ENCODE results near the gene BSND. TPM values are rescaled to one million over a fixed set of nuclear protein-coding genes. Genes with fewer than 3 reads are reported as not detected.

Gene BSND
- total RNA-seq, 1 donor from 2014 or later, result not detected

GRCh38 chr1:54967372-54967771, 31.4 kb upstream of the BSND start:
- H3K4me3 ChIP-seq (ENCODE audit: low read depth, low read length), result no peak overlapping the region
- no peak for DNase-seq (ENCODE audit: low read depth)
- TF ChIP-seq CTCF (conservative IDR thresholded peaks at IDR 0.05; ENCODE audit: low read depth, low read length), result no peak

- H3K4me3 ChIP-seq (ENCODE audit: low read depth, low read length), result no peak overlapping the region
- no peak for DNase-seq (ENCODE audit: low read depth)
- no peak for TF ChIP-seq CTCF (conservative IDR thresholded peaks at IDR 0.05; ENCODE audit: low read depth, low read length)
Measured at GRCh38 chr1:54968551-54968950, 30.2 kb upstream of the BSND start.

GRCh38 chr1:54969879-54970278, 28.9 kb upstream of the BSND start:
- H3K4me3 ChIP-seq (ENCODE audit: low read depth, low read length), result no peak overlapping the region
- no peak for TF ChIP-seq CTCF (conservative IDR thresholded peaks at IDR 0.05; ENCODE audit: low read depth, low read length)
- no peak for DNase-seq (ENCODE audit: low read depth)

- H3K4me3 ChIP-seq (ENCODE audit: low read depth, low read length), result no peak overlapping the region
- TF ChIP-seq CTCF (conservative IDR thresholded peaks at IDR 0.05; ENCODE audit: low read depth, low read length), result no peak
- no peak for DNase-seq (ENCODE audit: low read depth)
Measured at GRCh38 chr1:54970901-54971300, 27.8 kb upstream of the BSND start.

- DNase-seq (ENCODE audit: low read depth), result no peak
- H3K4me3 ChIP-seq (ENCODE audit: low read depth, low read length), result no peak overlapping the region
- TF ChIP-seq CTCF (conservative IDR thresholded peaks at IDR 0.05; ENCODE audit: low read depth, low read length), result no peak
Measured at GRCh38 chr1:54971317-54971791, 27.4 kb upstream of the BSND start.

GRCh38 chr1:54972436-54972835, 26.3 kb upstream of the BSND start:
- no peak for DNase-seq (ENCODE audit: low read depth)
- H3K4me3 ChIP-seq (ENCODE audit: low read depth, low read length), result no peak overlapping the region
- TF ChIP-seq CTCF (conservative IDR thresholded peaks at IDR 0.05; ENCODE audit: low read depth, low read length), result no peak

GRCh38 chr1:54973205-54973921, 25.4 kb upstream of the BSND start:
- TF ChIP-seq CTCF (conservative IDR thresholded peaks at IDR 0.05; ENCODE audit: low read depth, low read length), result peak; percentile 57
- H3K4me3 ChIP-seq (ENCODE audit: low read depth, low read length), result no peak overlapping the region
- no peak for DNase-seq (ENCODE audit: low read depth)
